CD4-positive, alpha-beta T cell treated with Interleukin-4 for 4 hours (primary cell): Measurements from ENCODE around the gene FITM1.
A peak's percentile ranks its signal among the peaks of the same experiment; 100 is the strongest.

ENCODE experiments used
- DNase-seq: peaks from one replicate; pipeline ENCODE4 v3.0.0-alpha.2; 2020

The FITM1 gene

GRCh38 chr14:24122898-24123297, 7.6 kb upstream of the FITM1 start:
- no peak for DNase-seq

- no peak for DNase-seq
These were observed 6.7 kb upstream of the FITM1 start for GRCh38 chr14:24123424-24124417.

GRCh38 chr14:24126939-24127338, 3.5 kb upstream of the FITM1 start:
- no peak for DNase-seq

GRCh38 chr14:24127673-24128072, 2.8 kb upstream of the FITM1 start:
- no peak for DNase-seq

- DNase-seq: no peak
These were observed 955 bp upstream of the FITM1 start for GRCh38 chr14:24129410-24129998.

- no peak for DNase-seq
These were observed 474 bp downstream of the FITM1 start for GRCh38 chr14:24130717-24131548.

GRCh38 chr14:24131549-24131966, 1.1 kb downstream of the FITM1 start:
- no peak for DNase-seq

GRCh38 chr14:24132061-24132685, 1.7 kb downstream of the FITM1 start:
- peak; percentile 26 for DNase-seq

GRCh38 chr14:24132976-24133375, 2.5 kb downstream of the FITM1 start:
- no peak for DNase-seq

GRCh38 chr14:24133735-24134134, 3.3 kb downstream of the FITM1 start:
- DNase-seq: no peak

GRCh38 chr14:24135584-24135833, 5.0 kb downstream of the FITM1 start:
- DNase-seq: no peak

GRCh38 chr14:24135834-24136683, 5.6 kb downstream of the FITM1 start, which contains the start of gene PSME1:
PSME1 (plus strand) TSS chr14:24136194; CDS start chr14:24136263, 69 bp downstream.
- peak; percentile 91 for DNase-seq

- DNase-seq: no peak
These were observed 6.4 kb downstream of the FITM1 start for GRCh38 chr14:24136684-24137528.

- DNase-seq: no peak
These were observed 7.3 kb downstream of the FITM1 start for GRCh38 chr14:24137529-24138395.

- no peak for DNase-seq
These were observed 8.2 kb downstream of the FITM1 start for GRCh38 chr14:24138396-24139271.

GRCh38 chr14:24139272-24139934, 8.9 kb downstream of the FITM1 start:
- peak; percentile 19 for DNase-seq

GRCh38 chr14:24141097-24141880, 10.8 kb downstream of the FITM1 start, which contains the start of gene EMC9:
EMC9 (minus strand) TSS chr14:24141591; CDS start chr14:24141304, 287 bp downstream.
- DNase-seq: peak; percentile 99
